ENCODE results near the gene SLC38A11.
"Not testable (repeated sequence)": the region's sequence is repeated elsewhere in the genome, so short reads cannot be mapped to it uniquely, and the experiment has no call there.

The SLC38A11 gene

DNA sequence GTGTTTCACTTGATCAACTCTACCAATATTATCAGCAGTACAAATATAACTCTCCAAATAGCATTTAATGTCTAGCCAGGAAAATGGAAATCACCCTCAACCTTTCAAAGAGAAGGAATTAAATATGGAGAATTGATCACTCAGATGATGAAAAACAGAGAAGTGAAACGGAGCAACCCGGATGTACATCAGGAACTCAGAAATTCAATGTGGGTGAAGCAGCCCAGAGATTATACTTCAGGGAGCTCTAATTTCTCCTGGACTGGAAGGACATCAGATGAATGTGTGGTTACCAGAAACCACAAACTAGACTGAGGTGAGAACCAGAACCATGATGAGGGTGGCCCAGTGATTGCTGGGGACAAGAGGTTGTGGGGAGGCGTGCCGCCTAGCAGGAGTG is 78.2 kb downstream of the SLC38A11 start:
- no peak for DNase-seq (ENCODE audit: low read depth)

DNA sequence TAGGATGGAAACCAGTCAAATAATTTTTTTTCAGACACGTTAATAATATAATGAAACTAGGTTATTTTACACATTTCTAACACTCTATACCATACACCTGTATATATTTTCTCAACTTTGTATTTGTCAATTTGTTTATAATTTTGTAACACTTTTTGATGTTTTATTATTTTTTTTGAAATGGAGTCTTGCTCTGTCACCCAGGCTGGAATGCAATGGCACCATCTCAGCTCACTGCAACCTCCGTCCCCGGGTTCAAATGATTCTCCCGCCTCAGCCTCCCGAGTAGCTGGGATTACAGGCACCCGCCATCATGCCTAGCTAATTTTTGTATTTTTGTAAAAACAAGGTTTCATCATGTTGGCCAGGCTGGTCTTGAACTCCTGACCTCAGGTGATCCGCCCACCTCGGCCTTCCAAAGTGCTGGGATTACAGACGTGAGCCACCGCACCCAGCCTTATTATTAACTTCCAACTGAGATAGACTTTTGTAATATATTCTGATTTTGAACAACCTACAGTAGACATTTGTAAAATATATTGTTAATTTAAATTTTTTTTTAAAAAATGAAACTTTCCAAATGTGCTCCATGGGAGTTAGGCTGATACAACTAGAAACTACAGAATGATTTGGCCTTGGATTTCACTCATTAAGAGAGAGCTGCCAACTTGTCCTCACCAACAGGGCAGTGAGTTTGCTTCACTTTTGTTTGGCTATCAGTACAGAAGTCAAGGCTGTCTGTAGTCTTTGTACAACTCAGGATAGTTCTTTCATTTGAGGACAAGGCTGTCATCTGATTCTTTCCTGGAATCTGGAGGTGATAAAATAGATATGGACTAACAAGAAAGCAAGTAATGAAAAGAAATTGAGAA is 79.8 kb downstream of the SLC38A11 start:
- no peak for DNase-seq (ENCODE audit: low read depth)

DNA sequence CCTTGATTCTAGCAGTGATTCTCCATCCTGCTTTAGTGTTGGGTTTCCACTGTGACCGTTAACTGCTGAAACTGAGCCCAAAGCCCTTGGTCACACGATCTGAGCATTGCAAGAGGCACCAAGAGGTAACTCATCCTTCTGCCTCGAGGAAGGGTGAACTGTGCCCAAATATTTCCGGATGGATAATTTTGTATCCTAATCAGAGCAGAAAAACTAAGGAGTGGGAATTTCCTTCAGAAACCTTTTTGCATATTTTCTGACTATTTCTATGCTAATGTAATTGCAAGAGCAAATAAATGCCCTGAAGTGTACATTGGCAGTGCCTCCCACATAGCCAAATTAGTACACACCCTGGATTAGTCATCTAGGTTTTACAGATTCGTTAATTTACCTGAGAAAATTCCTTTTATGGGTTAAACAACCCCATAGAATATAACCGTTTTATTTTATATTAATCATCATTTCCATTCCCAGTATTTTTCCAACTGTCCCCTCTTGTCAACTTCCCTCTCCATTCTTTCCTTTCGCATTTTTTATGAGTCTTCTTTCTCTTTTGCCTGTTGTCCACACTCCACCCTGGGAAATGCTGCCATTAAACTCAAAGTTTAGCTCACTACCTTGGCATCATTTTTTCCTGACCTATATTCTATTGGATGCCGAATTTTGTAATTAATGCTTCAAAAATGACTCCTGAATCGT is 82.0 kb downstream of the SLC38A11 start:
- no peak for DNase-seq (ENCODE audit: low read depth)

DNA sequence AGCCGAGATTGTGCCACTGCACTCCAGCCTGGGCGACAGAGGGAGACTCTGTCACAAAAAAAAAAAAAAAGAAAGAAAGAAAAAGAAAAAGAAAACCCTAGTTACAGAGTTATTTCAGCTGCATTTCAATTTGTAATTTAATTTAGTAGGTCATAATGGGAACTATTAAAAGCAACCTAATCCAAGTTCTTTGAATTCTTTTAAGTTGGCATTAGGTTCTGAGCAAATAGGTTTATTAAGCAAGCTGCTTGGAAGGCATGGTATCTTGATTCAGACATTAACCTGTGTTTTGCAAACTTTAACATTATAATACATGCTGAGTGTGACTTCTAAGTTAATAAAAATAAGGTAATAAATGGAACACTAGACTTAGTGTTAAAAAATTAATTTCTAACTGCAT is 83.9 kb downstream of the SLC38A11 start:
- no peak for DNase-seq (ENCODE audit: low read depth)

DNA sequence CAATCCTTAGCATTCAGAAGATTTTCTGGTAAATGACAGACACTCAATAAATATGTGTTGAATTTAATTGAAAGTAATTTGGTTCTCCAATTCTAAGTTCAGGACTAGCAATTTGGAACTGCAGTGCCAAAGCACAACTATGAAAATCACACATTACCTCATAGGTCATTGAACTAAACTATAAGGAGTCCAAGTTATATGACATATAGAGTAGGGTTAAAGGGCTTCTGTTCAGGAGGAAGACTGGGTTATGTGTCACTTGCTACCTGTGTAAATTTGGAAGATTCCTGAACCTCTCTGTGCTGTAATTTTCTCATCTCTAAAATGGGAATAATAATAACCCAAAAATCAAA is 85.9 kb downstream of the SLC38A11 start:
- no peak for DNase-seq (ENCODE audit: low read depth)

DNA sequence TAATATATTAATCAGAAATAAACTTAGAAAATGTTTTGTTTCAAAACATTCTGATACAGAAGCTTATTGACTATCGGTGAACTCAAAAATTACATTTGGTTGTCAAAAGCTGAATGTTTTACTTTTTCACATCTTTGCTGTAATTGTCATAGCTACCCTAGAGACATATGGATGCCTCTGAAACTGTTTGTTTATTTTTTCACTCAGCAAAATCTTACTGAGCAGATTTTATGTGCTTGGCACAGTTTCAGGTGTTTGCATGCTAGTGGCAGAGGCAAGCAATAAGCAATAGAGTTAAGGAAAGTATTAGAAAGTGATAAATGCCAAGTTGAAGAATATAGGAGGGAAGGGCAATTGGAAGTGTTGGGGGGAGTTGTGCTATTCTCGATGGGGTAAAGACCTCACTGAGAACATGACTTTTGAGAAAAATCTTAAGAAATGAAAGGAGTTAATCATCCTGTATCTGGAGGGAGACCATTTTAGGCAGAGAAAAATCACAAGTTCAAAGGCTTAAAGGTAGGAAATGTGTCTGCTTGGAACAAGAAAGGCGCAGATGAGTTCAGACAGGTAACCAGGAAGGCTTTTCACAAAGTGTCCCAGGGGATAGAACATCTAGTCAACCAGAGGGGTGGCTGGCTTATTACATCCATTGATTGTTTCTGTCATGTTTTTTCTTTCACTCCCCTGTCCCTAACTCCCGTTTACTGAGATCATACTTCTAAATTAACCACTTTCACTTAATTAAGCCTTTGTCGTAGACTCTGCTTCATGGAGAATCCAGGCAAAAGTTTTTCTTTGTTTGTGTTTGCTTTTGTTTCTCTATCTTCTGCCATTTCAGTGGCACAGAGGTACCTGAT is 86.5 kb downstream of the SLC38A11 start:
- no peak for DNase-seq (ENCODE audit: low read depth)

DNA sequence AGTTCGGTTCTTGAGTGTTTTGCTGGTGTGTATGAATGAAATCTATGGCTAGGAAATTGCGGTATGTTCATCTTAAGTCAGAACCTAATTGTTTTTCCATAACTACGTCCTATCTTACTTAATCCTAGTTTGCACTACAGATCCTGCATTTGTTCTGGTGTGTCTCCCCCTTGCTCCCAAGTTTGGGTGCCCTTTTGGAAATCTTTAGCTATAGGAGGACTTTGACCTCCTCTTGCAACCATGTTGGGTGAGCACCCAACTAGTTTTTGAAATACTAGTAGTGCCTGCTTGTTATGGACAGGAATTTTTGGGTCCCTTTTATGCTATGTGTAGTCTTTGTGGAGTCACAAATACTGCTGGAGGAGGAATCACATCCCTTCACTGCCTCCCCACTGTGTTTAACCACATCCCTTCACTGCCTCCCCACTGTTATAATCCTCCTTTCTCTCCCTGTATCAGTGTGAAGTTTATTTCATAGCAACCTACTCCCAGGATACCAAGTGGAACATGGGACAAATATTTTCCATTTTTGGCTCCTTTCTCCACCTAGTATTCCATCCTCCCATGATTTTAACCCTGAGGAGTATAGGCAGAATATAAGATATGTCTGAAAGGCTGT is 87.4 kb downstream of the SLC38A11 start:
- no peak for DNase-seq (ENCODE audit: low read depth)

DNA sequence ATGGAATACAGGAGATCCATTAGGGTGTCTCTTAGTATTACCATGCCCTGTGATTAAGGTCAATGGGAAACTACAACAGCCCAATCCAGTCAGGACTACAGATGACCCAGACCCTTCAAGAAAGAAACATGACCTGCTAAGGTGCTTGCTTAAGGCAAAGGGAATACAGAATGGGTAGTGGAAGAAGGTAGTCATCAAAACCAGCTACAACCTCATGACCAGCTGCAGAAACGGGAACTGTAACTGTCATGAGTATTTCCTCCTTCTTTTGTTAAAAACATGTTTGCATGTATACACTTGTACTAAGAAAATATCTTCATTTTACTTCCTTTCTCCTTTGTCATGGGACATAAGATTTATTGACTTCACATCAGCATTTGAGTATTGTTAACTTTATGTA is 88.9 kb downstream of the SLC38A11 start:
- not testable (repeated sequence) for DNase-seq (ENCODE audit: low read depth)

DNA sequence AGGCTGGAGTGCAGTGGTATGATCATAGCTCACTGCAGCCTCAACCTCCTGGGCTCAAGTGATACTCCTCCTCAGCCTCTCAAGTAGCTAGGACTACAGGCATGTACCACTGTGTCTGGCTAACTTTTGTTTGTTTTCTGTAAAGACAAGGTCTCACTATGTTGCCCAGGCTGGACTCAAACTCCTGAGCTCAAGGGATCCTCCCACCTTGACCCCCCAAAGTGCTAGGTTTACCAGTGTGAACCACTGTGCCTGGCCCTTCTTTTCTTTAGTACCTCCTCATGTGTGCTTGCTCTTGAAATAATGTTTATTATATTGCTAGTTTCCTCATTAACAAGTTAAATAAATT is 94.7 kb downstream of the SLC38A11 start:
- DNase-seq (ENCODE audit: low read depth), result no peak

DNA sequence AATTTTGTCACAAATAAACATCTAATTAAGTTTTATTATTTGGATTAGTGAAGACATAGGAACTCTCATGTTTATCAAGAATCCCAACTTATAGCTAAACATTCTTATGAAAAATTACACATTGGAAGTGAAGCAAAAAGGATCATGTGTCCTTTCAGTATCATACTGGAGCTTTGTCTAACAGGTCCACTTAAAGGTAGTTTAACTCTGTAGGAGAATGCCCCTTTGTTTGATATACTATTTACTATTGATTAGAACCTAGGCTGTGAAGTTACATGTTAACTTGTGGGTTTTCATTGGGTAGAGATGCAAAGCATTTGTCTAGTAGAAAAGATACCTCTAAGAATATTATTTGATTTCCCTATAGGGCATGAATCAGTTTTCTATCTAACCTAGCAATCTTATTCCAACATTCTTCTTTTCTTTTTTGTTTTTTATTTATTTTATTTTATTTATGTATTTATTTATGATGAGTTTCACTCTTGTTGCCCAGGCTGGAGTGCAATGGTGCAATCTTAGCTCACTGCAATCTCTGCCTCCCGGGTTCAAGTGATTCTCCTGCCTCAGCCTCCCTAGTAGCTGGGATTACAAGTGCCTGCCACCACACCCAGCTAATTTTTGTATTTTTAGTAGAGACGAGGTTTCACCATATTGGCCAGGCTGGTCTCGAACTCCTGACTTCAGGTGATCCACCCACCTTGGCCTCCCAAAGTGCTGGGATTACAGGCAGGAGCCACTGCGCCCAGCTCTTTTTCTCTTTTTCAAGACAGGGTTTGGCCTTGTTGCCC is 95.2 kb downstream of the SLC38A11 start:
- not testable (repeated sequence) for DNase-seq (ENCODE audit: low read depth)

DNA sequence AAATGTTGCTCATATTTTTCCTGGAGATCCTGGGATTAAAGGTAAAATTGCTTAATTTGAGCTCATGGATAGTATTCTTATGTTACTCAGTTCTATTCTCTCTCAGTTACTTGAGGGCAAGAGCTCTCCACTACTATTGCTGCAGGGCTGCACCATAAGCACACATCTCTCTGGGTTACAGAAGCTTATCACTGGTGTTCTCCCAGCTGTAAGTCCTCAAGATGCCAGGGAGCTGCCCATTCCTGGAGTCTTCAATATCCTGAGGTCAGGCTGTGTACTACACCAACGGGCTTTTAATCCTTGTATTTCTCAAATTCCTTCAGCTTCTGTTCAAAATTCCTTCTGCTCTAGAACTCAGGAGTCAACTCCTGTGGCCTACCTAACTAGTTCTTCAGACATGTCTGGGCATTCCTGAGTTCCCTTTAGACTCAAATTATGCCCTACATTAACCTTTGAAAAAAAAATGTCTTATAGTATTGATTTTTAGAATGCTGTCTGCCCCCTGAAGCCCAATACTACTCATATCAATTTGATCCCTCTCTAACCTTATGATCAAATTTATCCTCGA is 96.0 kb downstream of the SLC38A11 start:
- DNase-seq (ENCODE audit: low read depth), result no peak

DNA sequence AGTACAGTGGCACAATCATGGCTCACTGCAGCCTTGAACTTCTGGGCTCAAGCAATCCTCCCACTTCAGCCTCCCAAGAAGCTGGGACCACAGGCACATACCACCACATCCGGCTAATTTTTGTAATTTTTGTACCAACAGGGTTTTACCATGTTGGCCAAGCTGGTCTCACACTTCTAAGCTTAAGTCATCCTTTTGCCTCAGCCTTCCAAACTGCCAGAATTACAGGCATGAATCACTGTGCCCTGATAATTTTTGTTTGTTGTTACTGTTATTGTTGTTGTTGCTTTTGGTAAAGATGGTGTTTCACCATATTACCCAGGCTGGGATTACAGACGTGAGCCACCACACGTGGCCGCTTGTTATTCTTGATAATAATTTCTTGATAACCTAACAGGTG is 103.2 kb downstream of the SLC38A11 start:
- no peak for DNase-seq (ENCODE audit: low read depth)

DNA sequence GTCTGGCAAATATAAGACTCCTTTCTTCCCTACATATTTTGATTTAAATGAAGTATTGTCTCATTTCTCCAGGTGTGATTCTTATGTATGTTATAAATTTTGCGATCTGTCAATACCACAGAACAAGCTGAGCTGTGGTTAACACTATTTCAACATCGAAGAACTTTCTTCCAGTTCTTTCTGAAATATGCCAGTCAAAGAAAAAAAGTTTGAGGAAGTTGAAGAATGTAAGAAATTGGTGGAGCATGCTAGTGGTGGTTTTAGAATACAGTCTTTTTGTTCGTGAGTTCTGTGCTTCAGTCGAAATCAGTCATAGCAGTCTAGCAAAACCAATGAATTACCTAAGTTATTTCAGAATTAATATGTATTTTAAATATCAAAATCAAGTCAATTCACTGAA is 105.1 kb downstream of the SLC38A11 start:
- DNase-seq (ENCODE audit: low read depth), result no peak

DNA sequence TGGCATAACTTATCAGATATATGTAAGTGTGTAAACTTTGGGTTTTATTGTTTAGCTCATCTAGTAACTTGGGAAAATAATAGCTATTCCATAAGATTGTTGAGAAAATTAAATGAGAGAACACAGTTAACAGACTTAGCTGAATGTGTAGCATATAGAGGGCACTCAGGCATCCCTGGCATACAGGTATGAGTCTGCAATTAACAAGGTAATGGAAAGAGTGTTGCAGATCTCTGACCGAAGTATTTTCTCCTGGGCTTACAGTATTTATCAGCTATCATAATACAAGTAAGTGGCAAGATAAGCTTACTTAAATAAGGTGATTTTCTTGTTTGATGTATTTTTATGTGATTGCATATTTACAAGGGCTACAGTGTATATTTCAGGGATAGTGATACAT is 105.8 kb downstream of the SLC38A11 start:
- no peak for DNase-seq (ENCODE audit: low read depth)

DNA sequence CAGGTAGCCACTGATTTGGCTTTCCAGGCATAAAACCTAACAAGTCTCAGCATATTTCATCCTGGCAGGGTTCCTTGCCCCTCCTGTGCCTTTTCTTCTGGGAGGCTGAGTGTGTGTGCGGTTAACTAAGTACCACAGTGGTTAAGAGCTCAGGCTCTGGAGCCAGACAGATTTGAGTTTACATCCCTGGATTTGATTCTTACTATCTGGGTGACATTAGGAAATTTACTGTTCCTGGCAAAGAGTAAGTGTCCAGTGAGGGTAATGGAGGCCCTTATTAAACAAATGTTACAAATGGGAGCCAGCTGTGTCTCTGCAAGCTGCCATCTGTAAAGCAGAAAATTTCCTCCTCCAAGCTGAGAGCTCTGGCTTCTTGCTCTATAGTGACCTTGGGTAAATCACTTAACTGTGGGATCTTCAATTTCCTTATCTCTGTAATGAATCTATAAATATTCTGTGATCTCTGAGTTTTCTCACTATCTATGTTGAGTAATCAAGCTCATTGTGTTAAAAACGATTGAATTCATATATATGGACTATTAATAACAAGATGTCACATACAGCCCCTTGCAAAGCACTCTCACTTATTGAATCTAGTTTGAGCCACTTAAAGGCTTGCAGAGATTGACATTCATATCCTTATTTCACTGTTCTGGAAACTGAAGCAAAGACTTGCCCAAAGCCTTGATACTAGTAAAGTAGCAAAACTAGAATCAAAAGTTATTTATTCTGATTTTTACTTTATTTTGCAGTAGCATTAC is 107.2 kb downstream of the SLC38A11 start:
- no peak for DNase-seq (ENCODE audit: low read depth)

DNA sequence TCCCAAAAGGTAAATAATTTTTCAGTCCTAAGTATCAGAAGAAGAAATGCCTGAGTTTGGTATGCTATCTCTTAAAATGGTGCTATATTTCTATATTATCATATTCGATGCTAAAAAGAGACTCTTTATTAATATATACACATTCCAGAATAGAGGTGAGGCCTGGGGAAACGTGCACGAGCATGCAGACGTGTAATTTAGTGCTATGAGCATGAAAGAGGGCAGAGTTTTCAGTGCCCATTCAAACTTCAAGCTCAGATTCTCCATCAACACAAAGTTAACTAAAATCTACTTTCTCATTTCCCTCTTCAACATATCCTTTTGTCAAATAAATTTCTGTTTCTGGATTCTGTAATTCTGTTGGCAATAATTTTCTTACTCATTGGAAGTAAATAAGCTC is 108.0 kb downstream of the SLC38A11 start:
- DNase-seq (ENCODE audit: low read depth), result no peak

DNA sequence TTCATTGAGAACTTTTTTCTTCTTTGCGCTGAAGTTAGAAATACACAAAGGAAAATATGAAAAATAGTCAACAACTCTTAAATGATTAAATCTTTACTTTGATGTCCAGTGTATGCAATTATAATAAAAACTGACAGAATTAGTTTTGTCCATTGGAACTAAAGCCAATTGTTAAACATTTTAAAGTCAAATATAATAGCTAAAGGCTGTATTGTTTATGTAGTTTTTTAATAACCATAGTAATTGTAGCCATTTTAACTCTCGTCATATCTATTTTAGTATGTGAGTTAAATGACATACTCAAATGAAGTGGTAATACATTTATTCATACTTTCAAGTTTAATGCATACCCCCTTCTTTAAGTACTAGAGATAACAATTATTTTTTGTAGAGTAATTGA is 109.0 kb downstream of the SLC38A11 start:
- no peak for DNase-seq (ENCODE audit: low read depth)

Measured in T-helper 22 cell (primary cell).